Measurements from ENCODE around the gene SEC14L2. TPM values are rescaled to one million over a fixed set of nuclear protein-coding genes. Genes with fewer than 3 reads are reported as not detected.

Gene SEC14L2
- total RNA-seq, 1 donor from 2014 or later = 1.2 TPM

DNA sequence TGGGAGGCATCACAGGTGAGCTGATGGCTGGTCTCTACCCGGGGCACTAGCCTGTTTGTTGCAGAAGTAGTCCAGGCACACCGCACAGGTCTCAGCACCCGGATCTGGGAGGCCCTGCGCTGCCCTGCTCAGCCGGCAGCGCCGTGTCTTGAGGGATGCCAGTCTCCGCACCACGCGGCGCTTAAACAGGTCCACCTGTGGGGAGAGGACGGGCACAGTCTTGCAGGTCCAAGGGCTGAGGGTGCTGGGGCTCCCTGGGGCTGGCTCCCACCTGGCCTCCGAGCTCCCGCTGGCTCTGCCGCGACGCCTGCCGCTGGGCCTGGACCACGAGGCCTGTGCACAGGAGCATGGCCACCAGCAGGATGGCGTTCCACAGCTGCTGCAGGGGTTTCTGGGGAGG, 16.8 kb upstream of the SEC14L2 start:
- H3K36me3 ChIP-seq = no peaks in the 10 kb centered on the region
- DNase-seq = no peak
- no peak overlapping the region for H3K4me3 ChIP-seq
- intact Hi-C loops (cut with micrococcal nuclease) = loop anchor here (5.0 kb wide), 1 partner anchor 118 kb away; no protein-coding TSS in a partner anchor
- TF ChIP-seq, protein P1, sequence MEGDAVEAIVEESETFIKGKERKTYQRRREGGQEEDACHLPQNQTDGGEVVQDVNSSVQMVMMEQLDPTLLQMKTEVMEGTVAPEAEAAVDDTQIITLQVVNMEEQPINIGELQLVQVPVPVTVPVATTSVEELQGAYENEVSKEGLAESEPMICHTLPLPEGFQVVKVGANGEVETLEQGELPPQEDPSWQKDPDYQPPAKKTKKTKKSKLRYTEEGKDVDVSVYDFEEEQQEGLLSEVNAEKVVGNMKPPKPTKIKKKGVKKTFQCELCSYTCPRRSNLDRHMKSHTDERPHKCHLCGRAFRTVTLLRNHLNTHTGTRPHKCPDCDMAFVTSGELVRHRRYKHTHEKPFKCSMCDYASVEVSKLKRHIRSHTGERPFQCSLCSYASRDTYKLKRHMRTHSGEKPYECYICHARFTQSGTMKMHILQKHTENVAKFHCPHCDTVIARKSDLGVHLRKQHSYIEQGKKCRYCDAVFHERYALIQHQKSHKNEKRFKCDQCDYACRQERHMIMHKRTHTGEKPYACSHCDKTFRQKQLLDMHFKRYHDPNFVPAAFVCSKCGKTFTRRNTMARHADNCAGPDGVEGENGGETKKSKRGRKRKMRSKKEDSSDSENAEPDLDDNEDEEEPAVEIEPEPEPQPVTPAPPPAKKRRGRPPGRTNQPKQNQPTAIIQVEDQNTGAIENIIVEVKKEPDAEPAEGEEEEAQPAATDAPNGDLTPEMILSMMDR (IDR thresholded peaks at IDR 0.05; ENCODE audit: borderline replicate concordance) = no peak
- peaks cover 8% of the 10 kb centered on the region for H3K4me1 ChIP-seq
- H3K27ac ChIP-seq (replicated peaks) = no peak overlapping the region
- no peaks in the 10 kb centered on the region for H3K27me3 ChIP-seq (ENCODE audit: low read depth)
- H3K9me3 ChIP-seq (replicated peaks) = no peaks in the 10 kb centered on the region

DNA sequence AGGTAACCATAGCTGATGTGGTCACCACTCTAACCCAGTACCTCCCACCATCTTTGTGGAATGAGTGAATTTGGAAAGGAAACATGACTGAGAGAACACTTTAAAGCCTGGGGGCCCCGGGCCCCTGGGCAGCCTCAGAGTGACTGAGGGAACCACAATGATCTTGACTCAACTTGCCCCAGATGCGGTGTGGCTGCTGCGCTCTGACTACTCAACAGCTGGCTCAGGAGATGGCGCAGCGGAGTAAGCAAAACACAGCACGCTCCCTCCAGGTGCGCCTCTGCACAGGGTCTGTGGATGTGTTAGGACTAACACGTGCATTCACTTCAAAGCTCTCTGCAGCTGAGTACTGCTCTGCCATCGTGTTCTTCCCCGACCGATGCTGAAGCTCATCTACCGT, 15.6 kb upstream of the SEC14L2 start:
- H3K27me3 ChIP-seq (ENCODE audit: low read depth) = no peaks in the 10 kb centered on the region
- intact Hi-C loops (cut with micrococcal nuclease) = loop anchor here (5.0 kb wide), 1 partner anchor 119 kb away; no protein-coding TSS in a partner anchor
- no peak overlapping the region for H3K27ac ChIP-seq (replicated peaks)
- H3K9me3 ChIP-seq (replicated peaks) = no peaks in the 10 kb centered on the region
- TF ChIP-seq, protein P1 (IDR thresholded peaks at IDR 0.05; ENCODE audit: borderline replicate concordance) = no peak
- H3K36me3 ChIP-seq = no peaks in the 10 kb centered on the region
- DNase-seq = no peak
- H3K4me1 ChIP-seq = peaks cover 12% of the 10 kb centered on the region
- H3K4me3 ChIP-seq = no peak overlapping the region

DNA sequence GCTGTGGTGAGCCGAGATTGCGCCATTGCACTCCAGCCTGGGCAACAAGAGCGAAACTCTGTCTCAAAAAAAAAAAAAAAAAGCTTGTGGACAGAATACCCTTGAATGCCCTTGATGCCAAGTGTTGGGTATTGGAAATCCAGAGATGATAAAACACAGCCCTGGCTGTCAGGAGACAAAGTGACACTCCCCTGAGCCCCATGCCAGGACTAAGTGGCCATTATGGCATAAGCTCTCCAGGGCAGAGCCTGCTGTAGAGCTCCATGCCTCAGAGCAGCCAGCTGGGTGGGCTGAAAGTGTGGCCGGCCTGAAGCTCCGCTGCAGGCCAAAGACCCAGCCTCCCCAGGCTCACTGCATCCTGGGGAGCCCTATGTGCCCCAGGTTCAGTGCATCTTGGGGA, 14.5 kb upstream of the SEC14L2 start:
- Histone ChIP-seq H3K4me3 (no peak overlapping the region), H3K27ac (replicated peaks) (no peak overlapping the region), H3K27me3 (ENCODE audit: low read depth) (no peaks in the 10 kb centered on the region), H3K36me3 (no peaks in the 10 kb centered on the region), H3K4me1 (peaks cover 19% of the 10 kb centered on the region), H3K9me3 (replicated peaks) (no peaks in the 10 kb centered on the region)
- DNase-seq = no peak
- intact Hi-C loops (cut with micrococcal nuclease) = loop anchor here (5.0 kb wide), 1 partner anchor 120 kb away; no protein-coding TSS in a partner anchor
- TF ChIP-seq, protein P1 (IDR thresholded peaks at IDR 0.05; ENCODE audit: borderline replicate concordance) = no peak

DNA sequence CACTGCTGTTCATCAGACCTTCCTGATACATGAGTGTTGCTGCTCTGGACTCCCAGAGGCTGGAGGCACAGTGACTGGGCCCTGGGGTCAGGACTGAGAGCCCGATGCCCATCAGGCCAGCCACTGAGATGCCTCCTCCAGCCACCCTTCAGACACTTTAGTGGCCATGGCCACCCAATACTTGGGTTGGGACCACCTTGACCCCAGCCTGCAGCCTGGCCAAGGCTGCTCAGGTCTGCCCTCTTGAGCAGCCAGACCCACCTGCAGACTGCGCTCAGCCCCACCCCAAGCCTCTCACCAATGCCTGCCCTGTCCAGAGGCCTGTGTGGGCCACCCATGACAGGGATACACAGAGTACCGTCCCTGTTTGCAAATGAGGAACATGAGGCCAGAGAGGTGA, 13.8 kb upstream of the SEC14L2 start:
- peaks cover 22% of the 10 kb centered on the region for H3K4me1 ChIP-seq
- no peak overlapping the region for H3K4me3 ChIP-seq
- intact Hi-C loops (cut with micrococcal nuclease) = loop anchor here (5.0 kb wide), 1 partner anchor 121 kb away; no protein-coding TSS in a partner anchor
- no peak for DNase-seq
- H3K9me3 ChIP-seq (replicated peaks) = no peaks in the 10 kb centered on the region
- TF ChIP-seq, protein P1 (IDR thresholded peaks at IDR 0.05; ENCODE audit: borderline replicate concordance) = no peak
- H3K27ac ChIP-seq (replicated peaks) = no peak overlapping the region
- no peaks in the 10 kb centered on the region for H3K27me3 ChIP-seq (ENCODE audit: low read depth)
- no peaks in the 10 kb centered on the region for H3K36me3 ChIP-seq

DNA sequence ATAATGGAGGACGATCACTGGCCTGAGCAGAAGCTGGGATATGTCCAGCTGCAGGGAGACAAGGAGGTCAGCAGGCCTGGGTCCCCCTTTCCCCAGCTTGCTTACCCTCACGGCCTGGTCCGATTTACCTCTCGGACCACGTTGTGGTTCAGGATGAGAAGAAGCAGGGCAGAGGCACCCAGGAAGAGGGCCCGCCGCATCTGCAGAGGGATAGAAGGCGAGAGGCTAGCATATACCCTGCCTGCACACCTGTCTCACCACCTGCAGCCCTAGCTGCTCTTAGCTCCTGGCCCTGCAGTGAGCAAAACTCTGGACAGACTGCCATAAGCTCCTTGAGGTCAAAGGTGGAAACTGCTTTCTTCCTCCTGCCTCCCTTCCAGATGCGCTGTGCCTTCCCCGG, 10.9 kb upstream of the SEC14L2 start:
- DNase-seq = no peak
- H3K4me3 ChIP-seq = peak overlapping the region; percentile 73
- TF ChIP-seq, protein P1 (IDR thresholded peaks at IDR 0.05; ENCODE audit: borderline replicate concordance) = no peak
- no peak overlapping the region for H3K27ac ChIP-seq (replicated peaks)
- no peaks in the 10 kb centered on the region for H3K9me3 ChIP-seq (replicated peaks)
- intact Hi-C loops (cut with micrococcal nuclease) = loop anchor here (5.0 kb wide), 1 partner anchor 279 kb away; no protein-coding TSS in a partner anchor
- H3K4me1 ChIP-seq = peaks cover 22% of the 10 kb centered on the region
- H3K27me3 ChIP-seq (ENCODE audit: low read depth) = no peaks in the 10 kb centered on the region
- H3K36me3 ChIP-seq = no peaks in the 10 kb centered on the region

Data from left ventricle myocardium inferior (tissue), 1 donor.